HepG2 (cell line): ENCODE measurements around the gene SEMA3F. TPM values are rescaled to one million over a fixed set of nuclear protein-coding genes. Genes with fewer than 3 reads are reported as not detected.

ENCODE experiments used
- BCL6 ChIP-seq: IDR thresholded peaks from 2 replicates; pipeline ENCODE4 v1.6.1; 2016; ENCODE audit warnings: missing genetic modification reagents, missing compliant biosample characterization
- FOXC1 ChIP-seq: sonication (generic); formaldehyde crosslinking; IDR thresholded peaks from 2 replicates; pipeline ENCODE4 v1.8.0; 2022; ENCODE audit warnings: mild to moderate bottlenecking, missing genetic modification reagents, borderline replicate concordance
- FOXO1 ChIP-seq: sonication (generic); formaldehyde crosslinking; IDR thresholded peaks from 2 replicates; pipeline ENCODE4 v1.4.0; 2020; ENCODE audit warnings: missing genetic modification reagents
- MLLT10 ChIP-seq: sonication (generic); formaldehyde crosslinking; IDR thresholded peaks from 2 replicates; pipeline ENCODE4 v1.4.0; 2020; ENCODE audit warnings: missing genetic modification reagents
- MTA1 ChIP-seq: sonication (generic); formaldehyde crosslinking; IDR thresholded peaks from 2 replicates; pipeline ENCODE4 v1.4.0; 2020; ENCODE audit warnings: missing genetic modification reagents, mild to moderate bottlenecking, borderline replicate concordance
- POLR2G ChIP-seq: fragments of 200-400 bp; formaldehyde crosslinking; IDR thresholded peaks from 2 replicates; pipeline ENCODE4 v1.6.1; 2018; ENCODE audit warnings: mild to moderate bottlenecking, low read depth, low read length, moderate library complexity
- TCF7 ChIP-seq: sonication (generic); IDR thresholded peaks from 2 replicates; pipeline ENCODE4 v1.6.1; 2016; ENCODE audit warnings: antibody characterized with exemption, low read depth
- TOE1 ChIP-seq: sonication (generic); formaldehyde crosslinking; IDR thresholded peaks from 2 replicates; pipeline ENCODE4 v1.4.0; 2020; ENCODE audit warnings: mild to moderate bottlenecking, missing genetic modification reagents
- ZBTB8A ChIP-seq: sonication (generic); formaldehyde crosslinking; IDR thresholded peaks from 2 replicates; pipeline ENCODE4 v1.4.0; 2020; ENCODE audit warnings: mild to moderate bottlenecking, low read depth, missing genetic modification reagents, borderline replicate concordance
- ZFYVE20 ChIP-seq: sonication (generic); formaldehyde crosslinking; IDR thresholded peaks from 2 replicates; pipeline ENCODE4 v1.8.0; 2023; ENCODE audit warnings: low read depth, mild to moderate bottlenecking, moderate library complexity, missing genetic modification reagents, borderline replicate concordance
- ZGPAT ChIP-seq: IDR thresholded peaks from 2 replicates; pipeline ENCODE4 v1.6.1; 2016; ENCODE audit warnings: mild to moderate bottlenecking
- ZNF362 ChIP-seq: sonication (generic); formaldehyde crosslinking; IDR thresholded peaks from 2 replicates; pipeline ENCODE4 v1.4.0; 2020; ENCODE audit warnings: missing genetic modification reagents, mild to moderate bottlenecking, borderline replicate concordance
- ZNF446 ChIP-seq: sonication (generic); formaldehyde crosslinking; IDR thresholded peaks from 2 replicates; pipeline ENCODE4 v1.5.0; 2020; ENCODE audit warnings: mild to moderate bottlenecking, missing genetic modification reagents
- ZNF724P ChIP-seq: sonication (generic); formaldehyde crosslinking; IDR thresholded peaks from 2 replicates; pipeline ENCODE4 v1.8.0; 2022; ENCODE audit warnings: missing genetic modification reagents, borderline replicate concordance
- polyA plus RNA-seq, 8 experiments: library from polyadenylated mRNA; depleted of rRNA in 3 of 8; stranded (reverse) in 7 of 8; unstranded in 1 of 8; fragments of >200 nt; fragmentation: Illumina TruSeq in 4 of 8; extraction: Trizol in 4 of 8; gene quantifications; 2 replicates each; pipeline versions ENCODE4 v1.2.1 to v1.2.3, GENCODE V29; 2011 to 2016; ENCODE audit warnings: low read depth in 4 of 8, missing spikeins in 1 of 8, mixed read lengths in 1 of 8; ENCODE audit not compliant: insufficient read depth in 1 of 8
- total RNA-seq, 5 experiments: library from RNA; depleted of rRNA; stranded (reverse); fragments of >200 nt; fragmentation: Illumina TruSeq; extraction: Trizol; gene quantifications; 2 replicates each; pipeline ENCODE4 v1.2.3, GENCODE V29; 2016; ENCODE audit warnings: low read depth in 1 of 5
- TF ChIP-seq, protein P1 (sequence below): sonication (generic); formaldehyde crosslinking; IDR thresholded peaks from 2 replicates; pipeline ENCODE4 v1.8.1; 2023; ENCODE audit warnings: mild to moderate bottlenecking, inconsistent platforms, moderate library complexity, missing genetic modification reagents, borderline replicate concordance
- TF ChIP-seq, protein P2 (sequence below): sonication (generic); formaldehyde crosslinking; IDR thresholded peaks from 2 replicates; pipeline ENCODE4 v1.8.0; 2022; ENCODE audit warnings: missing genetic modification reagents, mild to moderate bottlenecking, moderate library complexity, borderline replicate concordance
- TF ChIP-seq, protein P3 (sequence below): sonication (generic); formaldehyde crosslinking; conservative IDR thresholded peaks from 2 replicates; pipeline ENCODE4 v1.4.0; 2020; ENCODE audit warnings: mild to moderate bottlenecking, missing genetic modification reagents, moderate library complexity

SEMA3F gene
- total and polyA plus RNA-seq, 2 of the 13 experiments (the other 11 are each of a cell fraction or from before 2014, with no cell fraction given), result 7.6 to 17.2 TPM

GRCh38 chr3:50224639-50225038, 69.5 kb downstream of the SEMA3F start (continued):
- TF ChIP-seq ZNF362, result peak; percentile 76; the same call in 1 of the 2 replicates
- TF ChIP-seq, protein P1, sequence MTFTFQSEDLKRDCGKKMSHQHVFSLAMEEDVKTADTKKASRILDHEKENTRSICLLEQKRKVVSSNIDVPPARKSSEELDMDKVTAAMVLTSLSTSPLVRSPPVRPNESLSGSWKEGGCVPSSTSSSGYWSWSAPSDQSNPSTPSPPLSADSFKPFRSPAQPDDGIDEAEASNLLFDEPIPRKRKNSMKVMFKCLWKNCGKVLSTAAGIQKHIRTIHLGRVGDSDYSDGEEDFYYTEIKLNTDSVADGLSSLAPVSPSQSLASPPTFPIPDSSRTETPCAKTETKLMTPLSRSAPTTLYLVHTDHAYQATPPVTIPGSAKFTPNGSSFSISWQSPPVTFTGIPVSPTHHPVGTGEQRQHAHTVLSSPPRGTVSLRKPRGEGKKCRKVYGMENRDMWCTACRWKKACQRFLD (CRISPR knock-in tag), result no peak
- no peak for TF ChIP-seq TOE1 (CRISPR knock-in tag)
- TF ChIP-seq MTA1 (CRISPR knock-in tag), result no peak
- TF ChIP-seq POLR2G, result no peak
- TF ChIP-seq MLLT10 (CRISPR knock-in tag), result no peak
- no peak for TF ChIP-seq ZNF446 (CRISPR knock-in tag)
- TF ChIP-seq ZFYVE20 (CRISPR knock-in tag), result no peak
- 0 out of 2 replicates have a peak, but pooled peaks have one; percentile 28 for TF ChIP-seq FOXC1
- TF ChIP-seq FOXO1 (CRISPR knock-in tag), result no peak
- TF ChIP-seq ZBTB8A, result no peak
- TF ChIP-seq, protein P2, sequence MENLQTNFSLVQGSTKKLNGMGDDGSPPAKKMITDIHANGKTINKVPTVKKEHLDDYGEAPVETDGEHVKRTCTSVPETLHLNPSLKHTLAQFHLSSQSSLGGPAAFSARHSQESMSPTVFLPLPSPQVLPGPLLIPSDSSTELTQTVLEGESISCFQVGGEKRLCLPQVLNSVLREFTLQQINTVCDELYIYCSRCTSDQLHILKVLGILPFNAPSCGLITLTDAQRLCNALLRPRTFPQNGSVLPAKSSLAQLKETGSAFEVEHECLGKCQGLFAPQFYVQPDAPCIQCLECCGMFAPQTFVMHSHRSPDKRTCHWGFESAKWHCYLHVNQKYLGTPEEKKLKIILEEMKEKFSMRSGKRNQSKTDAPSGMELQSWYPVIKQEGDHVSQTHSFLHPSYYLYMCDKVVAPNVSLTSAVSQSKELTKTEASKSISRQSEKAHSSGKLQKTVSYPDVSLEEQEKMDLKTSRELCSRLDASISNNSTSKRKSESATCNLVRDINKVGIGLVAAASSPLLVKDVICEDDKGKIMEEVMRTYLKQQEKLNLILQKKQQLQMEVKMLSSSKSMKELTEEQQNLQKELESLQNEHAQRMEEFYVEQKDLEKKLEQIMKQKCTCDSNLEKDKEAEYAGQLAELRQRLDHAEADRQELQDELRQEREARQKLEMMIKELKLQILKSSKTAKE, result no peak
- TF ChIP-seq ZNF724P (CRISPR knock-in tag), result no peak
- TF ChIP-seq, protein P3, sequence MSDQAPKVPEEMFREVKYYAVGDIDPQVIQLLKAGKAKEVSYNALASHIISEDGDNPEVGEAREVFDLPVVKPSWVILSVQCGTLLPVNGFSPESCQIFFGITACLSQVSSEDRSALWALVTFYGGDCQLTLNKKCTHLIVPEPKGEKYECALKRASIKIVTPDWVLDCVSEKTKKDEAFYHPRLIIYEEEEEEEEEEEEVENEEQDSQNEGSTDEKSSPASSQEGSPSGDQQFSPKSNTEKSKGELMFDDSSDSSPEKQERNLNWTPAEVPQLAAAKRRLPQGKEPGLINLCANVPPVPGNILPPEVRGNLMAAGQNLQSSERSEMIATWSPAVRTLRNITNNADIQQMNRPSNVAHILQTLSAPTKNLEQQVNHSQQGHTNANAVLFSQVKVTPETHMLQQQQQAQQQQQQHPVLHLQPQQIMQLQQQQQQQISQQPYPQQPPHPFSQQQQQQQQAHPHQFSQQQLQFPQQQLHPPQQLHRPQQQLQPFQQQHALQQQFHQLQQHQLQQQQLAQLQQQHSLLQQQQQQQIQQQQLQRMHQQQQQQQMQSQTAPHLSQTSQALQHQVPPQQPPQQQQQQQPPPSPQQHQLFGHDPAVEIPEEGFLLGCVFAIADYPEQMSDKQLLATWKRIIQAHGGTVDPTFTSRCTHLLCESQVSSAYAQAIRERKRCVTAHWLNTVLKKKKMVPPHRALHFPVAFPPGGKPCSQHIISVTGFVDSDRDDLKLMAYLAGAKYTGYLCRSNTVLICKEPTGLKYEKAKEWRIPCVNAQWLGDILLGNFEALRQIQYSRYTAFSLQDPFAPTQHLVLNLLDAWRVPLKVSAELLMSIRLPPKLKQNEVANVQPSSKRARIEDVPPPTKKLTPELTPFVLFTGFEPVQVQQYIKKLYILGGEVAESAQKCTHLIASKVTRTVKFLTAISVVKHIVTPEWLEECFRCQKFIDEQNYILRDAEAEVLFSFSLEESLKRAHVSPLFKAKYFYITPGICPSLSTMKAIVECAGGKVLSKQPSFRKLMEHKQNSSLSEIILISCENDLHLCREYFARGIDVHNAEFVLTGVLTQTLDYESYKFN (CRISPR knock-in tag), result 0 out of 2 replicates have a peak, but pooled peaks have one; percentile 16
- no peak for TF ChIP-seq BCL6 (CRISPR knock-in tag)
- TF ChIP-seq TCF7, result 0 out of 2 replicates have a peak, but pooled peaks have one; percentile 41
- 0 out of 2 replicates have a peak, but pooled peaks have one; percentile 22 for TF ChIP-seq ZGPAT (CRISPR knock-in tag)
